Small intestine (tissue), 7 donors: ENCODE data around the gene LRCH1. TPM values are rescaled to one million over a fixed set of nuclear protein-coding genes. Genes with fewer than 3 reads are reported as not detected.

Experiments
- DNase-seq, 2 donors: peaks; one replicate each; pipeline versions ENCODE4 v3.0.0 to v3.0.0-alpha.2; 2013
- FAIRE-seq: peaks from 2 replicates; lab custom pipeline; 2012; peaks lifted over from hg19 to GRCh38; lab: Jason Lieb, UNC
- H3K27ac ChIP-seq, 3 donors: one replicate each; pipeline ENCODE4 v1.5.1; 2013; ENCODE audit warnings: low read length in 2 of 3, mild to moderate bottlenecking in 2 of 3, control low read depth in 1 of 3, inconsistent platforms in 1 of 3, low read depth in 1 of 3, moderate library complexity in 1 of 3
- H3K27me3 ChIP-seq, 3 donors: one replicate each; pipeline ENCODE4 v1.6.1; 2013; ENCODE audit warnings: low read length in 3 of 3, inconsistent platforms in 1 of 3; ENCODE audit not compliant: control insufficient read depth in 3 of 3, insufficient read depth in 3 of 3
- H3K36me3 ChIP-seq, 3 donors: one replicate each; pipeline ENCODE4 v1.6.1; 2013; ENCODE audit warnings: low read length in 3 of 3, inconsistent platforms in 1 of 3, low read depth in 1 of 3, mild to moderate bottlenecking in 1 of 3, moderate library complexity in 1 of 3; ENCODE audit not compliant: control insufficient read depth in 3 of 3, insufficient read depth in 2 of 3
- H3K4me1 ChIP-seq, 3 donors: one replicate each; pipeline ENCODE4 v1.6.1; 2013; ENCODE audit warnings: low read length in 2 of 3, inconsistent platforms in 1 of 3, low read depth in 1 of 3, mild to moderate bottlenecking in 1 of 3, moderate library complexity in 1 of 3; ENCODE audit not compliant: control insufficient read depth in 3 of 3, insufficient read depth in 2 of 3
- H3K4me3 ChIP-seq, 3 donors: one replicate each; pipeline ENCODE4 v1.5.1; 2013; ENCODE audit warnings: low read length in 3 of 3, control low read depth in 1 of 3, inconsistent platforms in 1 of 3, low read depth in 1 of 3, mild to moderate bottlenecking in 1 of 3, moderate library complexity in 1 of 3
- H3K9me3 ChIP-seq, 2 donors: one replicate each; pipeline ENCODE4 v1.6.1; 2013; ENCODE audit warnings: low read depth in 1 of 2, low read length in 1 of 2; ENCODE audit not compliant: control insufficient read depth in 2 of 2, insufficient read depth in 1 of 2
- WGBS, 3 donors: extraction: QIAGEN DNeasy Blood & Tissue Kit; methylation state at CpG; one replicate each; pipeline ENCODE4 v1.1.7; 2013; 5-methylcytosine and 5-hydroxymethylcytosine counted together
- polyA plus RNA-seq, 4 donors: library from polyadenylated mRNA; stranded (reverse) in 3 of 4; unstranded in 1 of 4; fragments of 200-250 nt in 3 of 4; fragments of 120-200 nt in 1 of 4; gene quantifications; one replicate each; pipeline versions ENCODE4 v1.2.1 to v1.2.3, GENCODE V29; 2013
- donor health status: healthy with polysubstance abuse.
- donor health status: control.
- donor health status: control.
- donor health status: Bipolar disorder and iron deficiency.
- donor health status: healthy.

LRCH1 gene
- polyA plus RNA-seq, 4 donors, result 6.9 to 10.9 (median 7.0) TPM

GRCh38 chr13:46541210-46541609, 11.8 kb upstream of the LRCH1 start:
- DNase-seq (no peak), FAIRE-seq (no peak)
- H3K36me3 ChIP-seq, result no peaks in the 10 kb centered on the region
- no peaks in the 10 kb centered on the region for H3K4me1 ChIP-seq
- no peaks in the 10 kb centered on the region for H3K27me3 ChIP-seq
- H3K27ac ChIP-seq, result no peak overlapping the region
- 90 to 97% (median 91%) methylated on average over 4 of the region's 4 CpGs for WGBS, 3 donors
- no peak overlapping the region for H3K4me3 ChIP-seq
- no peaks in the 10 kb centered on the region for H3K9me3 ChIP-seq

GRCh38 chr13:46542833-46543232, 10.1 kb upstream of the LRCH1 start:
- DNase-seq (no peak), FAIRE-seq (no peak)
- no peaks in the 10 kb centered on the region for H3K27me3 ChIP-seq
- H3K4me1 ChIP-seq, result no peaks in the 10 kb centered on the region
- H3K9me3 ChIP-seq, result no peaks in the 10 kb centered on the region
- 78 to 94% (median 93%) methylated on average over 4 of the region's 4 CpGs for WGBS, 3 donors
- H3K27ac ChIP-seq, result no peak overlapping the region
- no peaks in the 10 kb centered on the region for H3K36me3 ChIP-seq
- H3K4me3 ChIP-seq, result no peak overlapping the region

- H3K4me1 ChIP-seq, result no peaks in the 10 kb centered on the region
- no peak overlapping the region for H3K27ac ChIP-seq
- H3K9me3 ChIP-seq, result no peaks in the 10 kb centered on the region
- no peak for DNase-seq
- 88 to 92% (median 89%) methylated on average over 3 of the region's 3 CpGs for WGBS, 3 donors
- no peaks in the 10 kb centered on the region for H3K36me3 ChIP-seq
- FAIRE-seq, result no peak
- H3K4me3 ChIP-seq, result no peak overlapping the region
- H3K27me3 ChIP-seq, result no peaks in the 10 kb centered on the region
Measured at GRCh38 chr13:46543287-46543686, 9.7 kb upstream of the LRCH1 start.

GRCh38 chr13:46544208-46544607, 8.8 kb upstream of the LRCH1 start:
- no peak overlapping the region for H3K4me3 ChIP-seq
- FAIRE-seq, result no peak
- WGBS, 3 donors, result 83 to 95% (median 85%) methylated on average over 2 of the region's 2 CpGs
- H3K9me3 ChIP-seq, result no peaks in the 10 kb centered on the region
- H3K4me1 ChIP-seq, result no peaks in the 10 kb centered on the region
- no peaks in the 10 kb centered on the region for H3K27me3 ChIP-seq
- no peak overlapping the region for H3K27ac ChIP-seq
- no peaks in the 10 kb centered on the region for H3K36me3 ChIP-seq
- no peak for DNase-seq

- Histone ChIP-seq H3K36me3 (no peaks in the 10 kb centered on the region), H3K9me3 (no peaks in the 10 kb centered on the region), H3K27me3 (no peaks in the 10 kb centered on the region), H3K4me3 (no peak overlapping the region), H3K27ac (no peak overlapping the region), H3K4me1 (no peaks in the 10 kb centered on the region)
- no peak for DNase-seq
- WGBS, 3 donors, result 91 to 100% (median 94%) methylated on average over 1 of the region's 1 CpG
- FAIRE-seq, result no peak
Measured at GRCh38 chr13:46544811-46545210, 8.2 kb upstream of the LRCH1 start.

GRCh38 chr13:46546084-46546768, 6.7 kb upstream of the LRCH1 start:
- H3K4me1 ChIP-seq, result no peaks in the 10 kb centered on the region
- no peak overlapping the region for H3K27ac ChIP-seq
- no peak for DNase-seq
- no peaks in the 10 kb centered on the region for H3K9me3 ChIP-seq
- no peaks in the 10 kb centered on the region for H3K36me3 ChIP-seq
- WGBS, 3 donors, result 84 to 90% (median 89%) methylated on average over 8 of the region's 8 CpGs
- no peaks in the 10 kb centered on the region for H3K27me3 ChIP-seq
- no peak for FAIRE-seq
- H3K4me3 ChIP-seq, result no peak overlapping the region

- H3K27me3 ChIP-seq, result peaks cover 0 to 3% (median 0%) of the 10 kb centered on the region in 3 donors
- H3K4me3 ChIP-seq, result no peak overlapping the region
- 50 to 61% (median 58%) methylated on average over 2 of the region's 2 CpGs for WGBS, 3 donors
- peaks cover 7 to 12% (median 12%) of the 10 kb centered on the region in 3 donors for H3K4me1 ChIP-seq
- FAIRE-seq, result no peak
- H3K27ac ChIP-seq, result no peak overlapping the region
- no peaks in the 10 kb centered on the region for H3K9me3 ChIP-seq
- no peaks in the 10 kb centered on the region for H3K36me3 ChIP-seq
- DNase-seq, result no peak
Measured at GRCh38 chr13:46550822-46551221, 2.1 kb upstream of the LRCH1 start.

- DNase-seq, result peak; percentile 80 to 86
- no peaks in the 10 kb centered on the region for H3K9me3 ChIP-seq
- H3K4me1 ChIP-seq, result peaks cover 7 to 12% (median 12%) of the 10 kb centered on the region in 3 donors
- H3K27me3 ChIP-seq, result peaks cover 0 to 3% (median 0%) of the 10 kb centered on the region in 3 donors
- H3K36me3 ChIP-seq, result no peaks in the 10 kb centered on the region
- H3K27ac ChIP-seq, result no peak overlapping the region
- FAIRE-seq, result no peak
- peak overlapping the region in 2 of 3 donors; percentile 94 to 97 for H3K4me3 ChIP-seq
- WGBS, 3 donors, result 26 to 40% (median 26%) methylated on average over 22 of the region's 22 CpGs
Measured at GRCh38 chr13:46551410-46552302, 1.3 kb upstream of the LRCH1 start.
